Stimulated activated CD8-positive, alpha-beta memory T cell treated with anti-CD3 and anti-CD28 coated beads, Interleukin-2, amount 100 ng/mL, for 1 hour (primary cell): ENCODE data around the gene XPNPEP2.
"Not testable (repeated sequence)": the region's sequence is repeated elsewhere in the genome, so short reads cannot be mapped to it uniquely, and the experiment has no call there.

Source experiments
- DNase-seq, 2 donors: peaks; one replicate each; pipeline ENCODE4 v3.0.0-alpha.2; 2020; ENCODE audit warnings: low read depth in 2 of 2

XPNPEP2 gene

DNA sequence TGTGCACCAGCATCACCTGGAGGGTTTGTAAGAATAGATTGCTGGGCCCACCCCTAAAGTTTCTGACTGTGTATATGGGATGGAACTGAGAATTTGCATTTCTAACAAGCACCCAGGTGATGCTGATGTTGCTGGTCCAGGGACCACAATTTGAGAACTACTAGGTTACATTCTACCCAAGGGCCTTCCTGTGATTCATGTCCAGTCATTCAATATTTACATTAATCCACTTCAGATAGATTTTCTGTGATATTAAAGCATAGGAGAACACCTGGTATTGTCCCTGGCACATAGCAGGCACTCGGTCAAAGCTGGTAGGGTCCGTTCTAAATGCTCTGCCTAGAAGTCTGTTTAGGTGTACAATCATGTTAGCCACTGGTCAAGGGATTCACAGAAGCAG is 19.5 kb upstream of the XPNPEP2 start:
- no peak for DNase-seq

DNA sequence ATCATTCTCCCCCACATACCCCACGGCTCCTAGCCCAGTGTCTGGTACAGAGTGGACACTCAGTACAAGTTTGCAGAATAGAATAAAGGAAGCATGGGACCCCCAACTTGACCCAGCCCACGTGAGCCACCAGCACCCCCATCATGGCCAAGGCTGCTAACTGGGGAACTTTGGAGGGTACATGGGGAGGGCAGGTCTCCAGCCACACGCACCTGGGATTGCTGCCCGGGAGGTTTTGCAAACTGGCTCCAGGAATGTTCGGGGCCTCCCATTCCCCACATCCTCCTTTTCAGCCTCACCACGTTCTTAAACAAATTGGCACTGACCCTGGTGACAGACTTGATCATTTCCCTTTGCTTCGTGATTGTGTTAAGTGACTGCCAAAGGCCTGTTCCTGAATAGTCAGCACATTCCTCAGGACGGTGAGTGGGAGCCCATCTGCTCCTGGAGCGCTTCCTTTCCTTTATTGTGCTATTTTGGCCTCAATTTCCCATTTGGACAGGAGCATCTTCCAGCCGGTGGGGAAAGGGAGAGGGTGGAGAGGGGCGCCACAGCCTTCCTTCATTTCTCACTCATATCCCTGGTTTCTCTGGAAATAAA is 18.7 kb upstream of the XPNPEP2 start:
- DNase-seq = no peak

DNA sequence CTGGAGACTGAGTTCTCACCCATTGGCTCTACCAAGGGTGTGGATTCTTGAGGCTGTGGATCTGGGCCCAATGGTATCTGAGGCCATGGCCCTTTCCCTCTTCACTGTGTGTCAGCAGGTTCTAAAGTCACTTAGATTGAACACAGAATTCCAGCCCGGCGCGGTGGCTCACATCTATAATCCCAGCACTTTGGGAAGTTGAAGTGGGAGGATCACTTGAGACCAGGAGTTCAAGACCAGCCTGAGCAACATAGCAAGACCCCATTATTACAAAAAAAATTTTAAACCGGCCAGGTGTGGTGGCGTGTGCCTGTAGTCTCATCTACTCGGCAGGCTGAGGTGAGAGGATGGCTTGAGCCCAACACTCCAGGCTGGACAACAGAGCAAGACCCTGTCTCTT is 18.0 kb upstream of the XPNPEP2 start:
- DNase-seq = no peak

DNA sequence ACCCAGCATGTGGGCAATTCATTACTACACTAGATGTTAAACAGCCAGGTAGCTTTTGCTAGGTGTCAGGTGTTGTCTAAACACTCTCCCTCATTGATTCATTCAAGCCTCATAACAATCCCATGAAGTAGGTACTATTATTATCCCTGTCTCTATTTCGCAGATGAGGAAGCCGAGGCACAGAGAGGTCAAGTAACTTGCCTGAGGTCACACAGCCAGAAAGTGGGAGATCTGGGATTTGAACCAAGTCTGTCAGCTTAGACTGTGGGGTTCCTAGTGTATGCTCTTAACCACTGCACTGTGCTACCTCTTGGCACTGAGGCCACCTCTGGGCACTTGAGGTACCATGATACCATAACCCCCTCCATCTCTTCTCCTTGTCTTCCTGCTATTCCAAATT is 17.4 kb upstream of the XPNPEP2 start:
- no peak for DNase-seq

DNA sequence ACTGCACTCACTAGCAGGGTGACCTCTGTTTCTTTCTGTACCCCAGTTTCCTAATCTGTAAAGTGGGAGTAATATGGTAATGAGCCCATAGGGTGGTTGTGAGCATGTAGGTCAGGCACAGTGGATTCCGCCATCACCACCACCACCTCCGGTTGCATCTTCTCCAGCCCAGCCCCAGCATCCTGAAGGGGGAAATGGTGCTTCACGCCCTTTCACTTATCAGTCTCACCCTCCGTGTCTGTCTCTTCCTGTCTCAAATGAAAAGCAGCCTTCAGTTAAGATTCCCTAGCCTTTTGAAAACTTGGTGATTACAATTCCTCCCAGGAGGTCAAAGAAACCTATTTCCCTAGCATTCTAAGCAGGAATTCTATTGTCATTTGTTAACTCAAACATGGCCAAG is 16.9 kb upstream of the XPNPEP2 start:
- no peak for DNase-seq

DNA sequence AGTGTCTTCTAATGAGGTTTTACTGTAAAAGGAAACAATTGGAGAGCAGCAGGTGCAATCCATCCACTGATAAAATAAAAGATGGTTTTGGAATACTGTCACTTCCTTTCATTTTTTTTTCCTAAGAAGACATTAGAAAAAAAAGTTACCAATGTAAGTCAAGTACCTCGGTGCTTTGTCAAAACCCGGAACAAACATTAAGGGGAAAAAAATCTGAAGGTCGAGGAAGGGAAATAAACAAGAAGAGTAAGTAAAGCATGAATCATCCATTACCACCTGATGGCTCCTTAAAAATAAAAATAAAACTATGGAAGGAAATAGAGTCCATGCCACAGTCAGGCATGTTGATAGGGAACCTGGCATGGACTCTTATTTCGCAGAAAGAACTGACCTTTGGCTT is 15.3 kb upstream of the XPNPEP2 start:
- DNase-seq = no peak

DNA sequence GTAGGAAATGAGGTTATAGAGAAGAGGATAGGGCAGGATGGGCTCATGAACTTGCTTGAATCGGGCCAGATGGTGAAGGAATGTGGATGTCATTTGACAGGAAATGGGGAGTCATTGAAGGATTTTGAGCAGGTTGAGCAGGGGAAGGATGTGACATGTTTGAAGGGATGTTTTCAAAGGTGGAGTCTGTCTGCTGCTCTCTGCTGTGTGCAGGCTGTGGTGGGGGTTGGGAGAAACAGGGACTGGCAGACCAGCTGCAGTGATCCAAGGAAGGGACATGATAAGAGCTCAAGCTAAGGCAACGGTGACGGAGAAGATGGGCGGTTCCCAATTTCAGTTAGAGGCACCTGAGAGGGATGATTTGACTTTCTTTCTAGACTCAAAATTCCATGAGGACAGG is 14.0 kb upstream of the XPNPEP2 start:
- no peak for DNase-seq

DNA sequence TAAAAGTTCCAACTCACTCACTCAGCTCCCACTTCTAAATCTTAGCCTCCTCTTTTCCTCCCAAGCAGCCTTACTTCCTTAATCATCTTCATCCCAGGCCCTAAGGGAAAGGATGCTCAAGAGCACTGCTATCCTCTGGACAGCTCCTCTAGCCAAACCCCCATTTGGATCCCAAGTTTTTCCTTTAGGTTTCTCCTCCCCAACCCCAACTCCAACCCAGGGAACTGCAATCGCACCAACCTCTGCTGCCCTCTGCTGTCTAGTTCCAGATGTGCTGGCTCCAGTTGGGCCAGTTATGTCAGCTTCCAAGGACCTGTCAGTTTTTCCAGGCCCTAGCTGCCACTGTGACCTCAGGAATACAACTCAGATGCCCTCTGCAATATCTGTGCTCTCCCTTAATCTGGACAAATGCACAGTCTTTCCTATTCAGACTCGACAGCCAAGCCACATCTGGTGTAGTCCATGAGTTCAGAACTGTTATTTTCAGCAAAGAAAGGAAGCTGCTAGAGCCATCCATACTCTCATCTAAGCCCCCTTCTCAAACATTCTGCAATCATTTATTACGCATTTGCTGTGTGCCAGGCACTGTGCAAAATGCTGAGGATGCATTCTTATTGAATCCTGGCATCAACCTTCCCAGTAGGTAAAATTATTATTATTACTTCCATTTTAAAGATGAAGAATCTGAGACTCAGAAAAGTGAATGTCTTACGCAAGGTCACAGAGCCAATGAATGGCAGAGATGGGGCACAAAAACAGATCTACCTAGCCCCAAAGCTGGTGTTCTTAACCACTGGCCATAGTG is 12.3 kb upstream of the XPNPEP2 start:
- DNase-seq = no peak

DNA sequence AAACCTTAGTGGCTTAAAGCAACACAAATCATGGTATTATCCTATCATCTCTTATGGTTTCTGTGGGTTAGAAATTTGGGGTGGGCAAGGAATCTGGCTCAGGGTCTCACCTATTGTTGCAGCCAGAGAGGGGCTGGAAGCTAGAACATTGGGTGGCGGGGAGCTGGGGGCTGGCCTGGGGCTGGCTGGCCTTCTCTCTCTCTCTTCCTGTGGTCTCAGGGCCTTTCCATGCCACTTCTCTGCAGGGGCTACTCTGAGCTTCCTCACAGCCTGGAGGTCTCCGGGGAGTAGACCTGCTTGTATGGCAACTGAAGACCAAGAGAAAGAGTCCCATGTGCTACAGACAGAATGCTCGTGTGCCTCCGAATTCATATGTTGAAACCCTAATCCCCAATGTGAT is 10.7 kb upstream of the XPNPEP2 start:
- no peak for DNase-seq

DNA sequence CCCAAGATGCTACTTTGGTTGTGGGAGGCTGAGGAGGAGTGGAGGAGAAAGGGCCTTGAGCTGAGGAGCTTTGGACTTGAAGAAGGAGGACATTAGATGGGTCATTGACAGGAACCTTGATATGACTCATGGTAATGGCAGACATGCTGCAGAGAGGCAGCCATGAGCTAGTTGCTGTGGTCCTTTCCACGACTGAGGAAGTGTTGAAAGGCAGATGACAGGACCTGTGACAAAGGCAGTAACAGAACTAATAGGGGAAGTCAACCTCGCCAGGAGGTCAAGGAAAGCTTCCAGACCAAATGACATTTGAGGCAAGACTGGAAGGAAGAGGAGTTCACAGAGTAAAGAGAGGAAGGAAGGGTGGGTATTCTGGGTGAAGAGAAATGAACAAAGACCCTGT is 7.6 kb upstream of the XPNPEP2 start:
- DNase-seq = no peak

DNA sequence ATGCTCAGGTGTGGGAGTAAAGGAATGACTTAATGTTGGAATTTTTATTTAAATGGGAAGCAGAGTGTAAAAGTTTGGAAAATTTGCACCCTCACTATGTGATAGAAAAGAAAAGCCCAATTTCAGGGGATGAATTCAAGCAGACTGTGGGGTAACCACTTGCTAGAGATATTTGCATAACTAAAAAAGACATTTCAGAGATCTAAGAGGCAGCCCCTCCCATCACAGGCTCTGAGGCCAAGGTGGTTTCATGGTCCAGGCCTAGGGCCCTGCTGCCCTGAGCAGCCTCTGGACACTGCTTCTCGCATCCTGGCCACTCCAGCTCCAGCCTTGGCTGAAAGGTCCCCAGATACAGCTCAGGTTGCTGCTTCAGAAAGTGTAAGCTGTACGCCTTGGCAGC is 5.9 kb upstream of the XPNPEP2 start:
- DNase-seq = no peak

DNA sequence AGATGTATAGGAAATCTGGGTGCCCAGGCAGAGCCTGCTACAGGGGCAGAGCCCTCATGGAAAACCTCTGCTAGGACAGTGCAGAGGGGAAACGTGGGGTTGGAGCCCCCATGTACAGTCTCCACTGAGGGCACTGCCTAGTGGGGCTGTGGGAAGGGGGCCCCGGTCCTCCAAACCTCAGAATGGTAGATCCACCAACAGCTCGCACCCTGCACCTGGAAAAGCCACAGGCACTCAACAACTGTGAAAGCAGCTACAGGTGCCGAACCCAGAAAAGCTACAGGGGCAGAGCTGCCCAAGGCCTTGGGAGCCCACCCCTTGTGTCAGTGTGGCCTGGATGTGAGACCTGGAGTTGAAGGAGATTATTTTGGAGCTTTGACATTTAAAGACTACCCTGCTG is 5.4 kb upstream of the XPNPEP2 start:
- DNase-seq = no peak

DNA sequence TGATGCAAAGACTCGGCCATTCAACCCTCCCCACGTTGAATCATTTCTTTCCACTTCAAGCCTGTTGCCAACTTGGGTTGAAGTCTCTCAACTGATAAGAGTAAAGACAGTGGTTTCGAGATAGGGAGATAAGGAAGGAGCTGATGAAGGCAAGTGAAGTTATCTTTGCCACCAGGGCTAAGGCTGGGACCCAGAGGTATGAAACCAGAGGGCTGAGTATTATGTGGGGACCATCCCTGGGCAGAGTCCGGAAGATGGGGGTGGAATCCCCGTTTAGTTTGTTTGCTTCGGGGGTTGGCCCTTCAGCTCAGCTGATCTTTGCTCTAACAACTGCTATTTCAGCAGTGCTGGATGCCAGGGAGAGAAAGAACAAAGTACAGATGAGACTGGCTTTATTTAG is 2.3 kb upstream of the XPNPEP2 start:
- no peak for DNase-seq

DNA sequence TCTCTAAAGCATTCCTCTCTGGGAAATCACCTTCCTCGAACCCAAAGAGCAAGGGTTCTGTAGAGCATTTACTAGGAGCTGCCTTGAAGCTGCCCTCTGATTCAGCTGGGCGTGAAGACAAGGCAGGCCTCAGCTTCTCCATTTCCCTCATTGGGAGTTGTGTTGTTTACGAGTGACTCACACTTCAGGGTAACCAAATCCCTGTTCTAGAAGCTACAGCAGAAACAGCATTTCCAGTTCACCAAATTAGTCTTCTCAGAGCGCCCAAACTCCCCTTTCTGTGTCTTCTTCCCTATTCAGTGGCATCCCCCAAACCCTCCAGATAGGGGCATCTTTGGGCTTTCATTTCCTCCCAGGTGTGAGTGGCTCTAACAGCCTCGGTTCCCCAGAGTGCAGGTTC is 863 bp upstream of the XPNPEP2 start:
- no peak for DNase-seq

DNA sequence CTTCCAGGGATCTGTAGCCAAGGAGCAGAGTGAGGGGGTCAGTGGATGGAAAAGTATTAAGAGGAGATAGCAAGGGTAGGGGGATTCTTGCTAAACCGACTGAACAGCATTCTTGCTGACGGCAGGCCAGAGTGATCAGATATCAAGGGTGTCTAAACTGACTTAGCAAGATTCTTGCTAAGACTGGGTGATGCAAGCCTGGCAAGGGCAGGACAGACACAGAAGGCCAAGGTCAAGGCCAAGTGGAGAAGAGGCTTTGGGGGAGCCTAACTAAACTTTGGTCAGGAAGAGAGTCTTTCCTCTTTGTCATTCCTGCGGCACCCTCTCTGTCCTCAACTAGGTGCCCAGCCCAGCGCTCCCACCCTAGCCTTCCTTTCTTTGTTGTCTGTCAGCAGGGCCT is 799 bp downstream of the XPNPEP2 start:
- no peak for DNase-seq

DNA sequence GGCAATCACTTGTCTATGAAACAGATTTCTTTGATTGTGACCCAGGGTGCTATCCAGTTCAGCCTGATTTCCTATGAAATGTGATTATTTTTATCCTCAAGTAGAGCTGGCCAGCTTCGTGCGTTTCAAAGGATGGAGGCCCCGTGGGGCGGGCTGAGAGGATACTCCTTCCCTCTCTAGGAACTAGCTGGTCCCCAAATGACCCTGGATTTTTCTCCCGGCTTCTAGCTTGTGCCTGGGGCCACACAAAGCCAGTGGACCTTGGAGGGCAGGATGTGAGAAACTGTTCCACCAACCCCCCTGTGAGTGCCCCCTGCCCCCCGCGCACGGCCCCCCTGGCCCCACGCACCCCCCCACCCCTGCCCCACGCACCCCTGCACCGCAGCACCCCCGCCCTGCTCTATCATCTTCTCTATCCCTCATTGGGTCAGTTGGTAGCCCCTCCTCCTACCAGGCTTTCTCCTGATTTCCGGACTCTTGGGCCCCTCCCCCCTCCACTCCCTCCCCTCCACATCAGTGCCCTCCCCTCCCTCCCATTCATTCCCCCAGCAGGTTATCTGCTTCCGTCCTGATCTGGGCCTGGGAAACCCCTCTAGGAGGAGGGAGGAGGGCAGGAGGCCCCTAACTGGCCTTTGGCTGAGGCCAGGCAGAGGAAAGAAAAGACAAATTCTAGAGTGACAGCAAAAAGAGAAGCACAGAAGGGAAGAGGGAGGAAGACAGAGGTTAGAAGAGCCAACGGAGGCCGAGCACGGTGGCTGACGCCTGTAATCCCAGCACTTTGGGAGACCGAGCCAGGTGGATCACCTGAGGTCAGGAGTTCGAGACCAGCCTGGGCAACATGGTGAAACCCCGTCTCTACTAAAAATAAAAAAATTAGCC is 3.3 kb downstream of the XPNPEP2 start:
- DNase-seq = no peak

DNA sequence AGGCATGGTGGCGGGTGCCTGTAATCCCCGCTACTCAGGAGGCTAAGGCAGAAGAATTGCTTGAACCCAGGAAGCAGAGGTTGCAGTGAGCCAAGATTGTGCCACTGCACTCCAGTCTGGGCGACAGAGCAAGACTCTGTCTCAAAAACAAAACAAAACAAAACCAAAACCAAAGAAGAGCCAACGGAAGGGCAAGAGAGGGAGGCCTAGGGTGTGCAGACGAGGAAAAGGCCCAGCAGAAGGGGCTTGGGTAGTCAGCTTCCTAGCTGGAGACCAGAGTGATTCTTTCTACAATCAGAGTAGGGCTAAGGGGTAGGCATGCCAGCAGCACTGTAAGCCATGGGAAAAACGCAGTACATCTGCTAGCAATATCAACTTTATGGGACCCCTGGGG is 4.0 kb downstream of the XPNPEP2 start:
- not testable (repeated sequence) for DNase-seq

DNA sequence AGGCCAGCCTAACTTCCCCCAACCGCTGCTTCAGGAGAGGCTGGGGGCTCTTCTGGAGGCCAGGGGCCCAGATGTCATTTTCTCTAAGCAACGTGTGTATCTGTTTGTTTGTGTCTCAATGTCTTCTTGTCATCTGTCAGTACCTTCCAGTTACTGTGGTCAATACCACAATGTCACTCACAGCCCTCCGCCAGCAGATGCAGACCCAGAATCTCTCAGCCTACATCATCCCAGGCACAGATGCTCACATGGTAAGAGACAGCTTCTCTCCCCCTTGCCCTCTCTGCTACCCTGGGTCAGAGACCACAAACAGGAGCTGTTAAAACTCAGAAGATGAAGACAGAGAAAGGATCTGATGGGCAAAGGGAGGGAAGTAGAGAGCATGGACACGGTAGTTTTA is 5.0 kb downstream of the XPNPEP2 start:
- DNase-seq = no peak

DNA sequence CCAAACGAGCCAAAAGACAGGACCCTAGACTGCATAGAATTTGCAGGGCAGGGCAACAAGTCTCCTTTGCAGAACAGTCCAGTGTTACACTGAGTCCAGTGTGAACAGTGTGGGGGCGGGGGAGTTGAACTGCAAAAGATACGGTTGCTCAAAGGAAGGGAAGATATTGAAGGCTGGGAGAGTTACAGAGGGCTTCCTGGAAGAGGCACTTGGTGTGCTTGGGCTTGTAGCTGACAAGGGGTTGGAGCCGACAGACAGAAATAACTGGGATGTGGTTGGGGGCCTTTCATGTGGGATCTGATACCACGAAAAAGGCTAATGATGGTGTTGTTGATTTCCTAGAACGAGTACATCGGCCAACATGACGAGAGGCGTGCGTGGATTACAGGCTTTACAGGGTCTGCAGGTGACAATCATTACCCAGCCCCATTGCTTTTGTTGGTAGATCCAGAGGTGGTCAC is 6.1 kb downstream of the XPNPEP2 start:
- DNase-seq = no peak

DNA sequence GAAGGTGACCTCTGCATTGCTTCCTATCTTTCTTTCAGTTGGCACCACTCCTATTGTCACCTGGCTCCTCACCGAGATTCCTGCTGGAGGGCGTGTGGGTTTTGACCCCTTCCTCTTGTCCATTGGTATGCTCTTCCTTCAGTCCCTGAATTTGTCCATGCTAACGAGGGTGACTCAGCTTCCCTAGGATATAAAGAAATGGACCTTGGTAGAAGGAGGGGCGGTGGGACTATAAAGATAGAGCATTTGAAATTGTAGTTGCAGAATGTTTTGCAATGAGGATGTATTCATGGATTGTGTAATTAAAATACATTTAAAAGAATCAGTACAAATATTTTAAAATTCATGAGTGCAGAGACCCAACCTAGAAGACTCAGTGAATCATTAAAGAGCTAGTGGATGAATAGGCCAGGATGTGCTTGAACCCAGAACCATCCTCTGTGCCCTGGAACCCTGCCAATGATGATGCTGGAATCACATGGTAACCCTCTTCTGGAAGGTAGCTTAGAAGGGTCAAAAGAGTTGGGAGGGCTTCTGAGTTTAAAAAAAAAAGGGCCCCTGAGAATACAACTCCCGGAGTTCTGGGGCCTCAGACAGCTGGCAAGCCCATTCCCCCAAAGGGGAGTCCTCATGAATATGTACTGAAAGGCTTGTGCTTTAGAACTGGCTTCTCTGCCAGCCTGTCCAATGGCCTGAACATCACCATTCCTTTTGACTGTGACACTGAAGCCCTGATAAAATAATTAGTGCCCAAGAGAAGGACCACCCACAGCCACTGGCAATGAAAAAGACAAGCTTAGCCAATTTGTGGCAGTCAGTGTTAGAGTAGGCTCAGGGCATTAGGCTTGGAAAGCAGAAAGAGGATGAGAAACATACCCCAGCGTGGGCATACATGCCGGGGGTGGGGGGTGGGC is 8.0 kb downstream of the XPNPEP2 start:
- DNase-seq = no peak

DNA sequence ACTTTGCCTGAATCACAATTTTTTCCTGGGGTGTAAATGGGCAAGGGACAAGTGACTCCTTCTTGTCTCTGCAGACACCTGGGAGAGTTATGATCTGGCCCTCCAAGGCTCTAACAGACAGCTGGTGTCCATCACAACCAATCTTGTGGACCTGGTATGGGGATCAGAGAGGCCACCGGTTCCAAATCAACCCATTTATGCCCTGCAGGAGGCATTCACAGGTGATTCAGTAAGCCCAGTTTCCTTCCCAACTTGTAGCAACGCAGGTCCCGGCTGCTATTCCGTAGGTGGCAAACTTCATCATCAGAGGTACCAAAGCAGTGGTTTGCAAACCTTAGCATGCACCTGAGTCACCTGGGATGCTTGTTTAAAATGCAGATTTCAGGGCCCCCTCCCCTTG is 8.8 kb downstream of the XPNPEP2 start:
- DNase-seq = no peak

DNA sequence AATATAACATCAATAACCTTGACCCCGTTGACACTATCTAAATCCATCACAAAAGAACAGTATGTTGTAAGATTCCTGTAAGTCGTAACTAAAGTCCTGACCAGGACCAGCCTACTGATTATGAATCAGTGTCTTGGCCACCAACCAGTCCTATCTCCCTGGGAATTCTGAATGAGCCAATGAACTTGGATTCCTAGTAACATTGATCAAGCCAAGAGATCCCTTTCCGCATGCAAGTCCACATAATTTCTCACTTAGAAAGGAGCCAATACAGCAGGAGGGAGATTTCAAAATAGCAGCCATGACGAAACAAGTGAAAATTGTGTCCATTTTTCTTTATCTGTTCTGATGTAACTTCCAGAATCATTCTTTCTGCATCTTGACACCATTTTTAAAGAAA is 9.5 kb downstream of the XPNPEP2 start:
- no peak for DNase-seq
